ENCODE data around the gene EMID1.

EMID1 gene

DNA sequence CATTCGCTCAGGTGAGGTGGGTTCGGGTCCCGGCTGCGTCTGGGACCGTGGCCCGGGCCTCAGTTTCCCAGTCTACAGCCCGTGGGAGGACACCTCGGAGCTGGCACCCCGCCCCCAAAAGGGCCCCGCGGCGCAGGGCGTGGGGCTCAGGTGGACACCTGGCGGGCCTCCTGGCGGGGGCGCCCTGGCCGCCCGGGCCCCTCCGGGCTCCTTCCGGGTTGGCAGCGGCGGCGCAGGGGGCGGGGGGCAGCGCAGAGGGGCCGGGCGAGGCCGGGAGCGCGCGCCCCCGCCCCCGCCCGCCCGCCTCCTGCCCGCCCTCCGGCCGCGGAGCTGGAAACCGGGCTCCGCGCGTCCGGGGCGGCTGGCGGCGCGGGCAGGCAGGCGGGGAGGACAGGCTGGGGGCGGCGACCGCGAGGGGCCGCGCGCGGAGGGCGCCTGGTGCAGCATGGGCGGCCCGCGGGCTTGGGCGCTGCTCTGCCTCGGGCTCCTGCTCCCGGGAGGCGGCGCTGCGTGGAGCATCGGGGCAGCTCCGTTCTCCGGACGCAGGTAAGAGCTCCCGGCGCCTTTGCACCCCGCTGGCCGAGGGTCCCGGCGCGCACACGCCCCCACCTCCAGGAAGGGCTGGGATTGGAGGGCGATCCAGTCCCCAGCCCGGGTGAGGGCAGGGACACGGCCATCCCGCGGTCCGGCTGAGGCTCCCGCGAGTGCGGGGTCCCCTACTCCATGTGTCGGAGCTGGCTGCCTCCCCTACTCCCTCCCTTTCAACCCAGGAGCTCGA, at the start of gene EMID1:
EMID1 (plus strand) TSS at position 303 of the 778 bp plus-strand sequence; CDS start at position 446, 143 bp downstream.
- in situ Hi-C loops (cut with MboI; ENCODE audit: low sequenced_read_pairs) = no loop called here

DNA sequence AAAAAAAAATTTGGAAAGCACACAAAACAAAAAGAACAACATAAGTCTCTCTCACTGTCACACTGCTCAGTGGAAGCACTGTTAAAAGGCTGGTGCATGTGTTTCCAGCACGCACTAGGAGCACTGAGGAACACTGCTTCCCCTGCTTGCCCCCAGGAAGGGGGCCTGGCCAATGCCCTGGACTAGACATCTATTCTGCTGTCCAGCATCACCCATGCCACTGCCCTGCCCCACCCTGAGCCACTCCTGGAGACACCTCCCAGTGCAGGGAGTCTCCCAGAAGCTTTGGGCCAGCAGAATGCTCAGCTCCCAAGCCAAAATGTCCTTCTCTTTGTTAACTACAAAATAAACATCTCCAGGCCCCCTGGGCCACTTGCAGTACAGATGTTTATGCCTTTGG, 49.7 kb upstream of the EMID1 start:
- in situ Hi-C loops (cut with MboI; ENCODE audit: low sequenced_read_pairs) = no loop called here

DNA sequence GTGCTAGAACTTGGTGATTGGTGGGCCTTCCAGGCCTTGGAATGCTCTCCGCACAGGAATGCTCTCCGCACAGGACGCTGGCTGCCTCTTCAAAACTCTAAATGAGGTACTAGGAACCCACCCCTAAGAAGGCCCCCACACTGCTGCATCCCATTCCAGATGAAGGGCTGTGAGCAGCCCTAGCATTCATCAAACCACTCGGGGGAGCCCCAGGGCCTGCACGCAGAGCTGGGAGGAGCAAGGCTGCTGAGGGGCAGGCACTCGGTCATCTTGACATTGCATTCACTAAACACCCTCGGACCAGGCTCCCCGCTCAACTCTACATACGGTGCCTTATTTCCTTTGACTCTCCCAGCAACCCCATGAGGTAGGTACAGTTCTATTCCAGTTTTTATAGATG, 49.2 kb upstream of the EMID1 start:
- in situ Hi-C loops (cut with MboI; ENCODE audit: low sequenced_read_pairs) = no loop called here

DNA sequence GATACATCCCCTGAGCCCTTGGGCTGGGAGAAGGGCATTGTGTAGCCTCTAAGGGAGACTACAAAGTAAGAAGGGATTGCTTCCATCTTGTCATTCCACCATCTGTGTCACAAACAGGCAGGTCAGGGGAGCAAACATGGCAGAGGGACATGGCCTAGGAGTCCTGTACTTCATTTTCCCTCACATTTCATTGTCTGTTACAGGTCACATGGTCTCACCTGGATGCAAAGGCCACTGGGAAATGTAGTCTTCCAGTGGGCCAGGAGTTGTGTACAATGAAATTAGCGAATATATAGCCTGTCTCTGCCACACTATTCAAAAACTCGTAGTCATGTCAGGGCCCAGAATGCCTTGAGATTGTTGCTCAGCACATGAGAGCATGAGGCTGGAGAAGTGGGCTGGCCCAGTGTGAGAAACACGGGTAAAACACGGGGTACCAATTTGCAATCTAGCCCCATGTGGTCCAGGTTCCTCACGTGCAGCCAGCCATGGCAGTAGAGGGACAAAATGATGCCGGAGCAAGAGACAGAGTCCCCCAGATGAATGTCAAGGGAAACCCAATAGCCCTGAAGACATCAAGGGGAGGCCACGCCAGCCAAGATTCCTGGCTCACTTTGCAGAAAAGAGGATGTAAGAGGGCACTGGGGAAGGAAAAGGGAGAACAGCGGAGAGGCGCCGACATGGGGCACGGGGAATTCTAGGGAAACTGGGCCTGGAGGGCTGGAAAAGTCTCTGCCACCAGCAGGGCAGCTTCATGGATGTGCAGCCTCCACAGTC, 47.7 kb upstream of the EMID1 start:
- in situ Hi-C loops (cut with MboI; ENCODE audit: low sequenced_read_pairs) = no loop called here

DNA sequence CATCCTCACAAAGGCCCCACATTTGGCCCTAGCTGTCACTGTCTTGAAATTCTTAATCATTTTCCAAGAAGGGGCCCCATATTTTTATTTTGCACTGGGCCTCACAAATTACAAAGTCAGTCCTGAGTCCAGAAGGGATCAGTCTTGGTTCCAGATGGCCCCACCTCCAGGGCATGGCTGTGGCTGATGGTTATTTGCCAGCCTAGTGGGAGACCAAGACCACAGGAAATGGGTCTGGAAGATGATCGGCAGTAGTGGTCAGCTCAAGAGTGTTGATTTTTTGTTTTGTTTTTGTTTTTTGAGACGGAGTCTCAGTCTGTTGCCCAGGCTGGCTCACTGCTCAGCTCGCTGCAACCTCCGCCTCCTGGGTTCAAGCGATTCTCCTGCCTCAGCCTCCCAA, 47.1 kb upstream of the EMID1 start:
- in situ Hi-C loops (cut with MboI; ENCODE audit: low sequenced_read_pairs) = no loop called here

DNA sequence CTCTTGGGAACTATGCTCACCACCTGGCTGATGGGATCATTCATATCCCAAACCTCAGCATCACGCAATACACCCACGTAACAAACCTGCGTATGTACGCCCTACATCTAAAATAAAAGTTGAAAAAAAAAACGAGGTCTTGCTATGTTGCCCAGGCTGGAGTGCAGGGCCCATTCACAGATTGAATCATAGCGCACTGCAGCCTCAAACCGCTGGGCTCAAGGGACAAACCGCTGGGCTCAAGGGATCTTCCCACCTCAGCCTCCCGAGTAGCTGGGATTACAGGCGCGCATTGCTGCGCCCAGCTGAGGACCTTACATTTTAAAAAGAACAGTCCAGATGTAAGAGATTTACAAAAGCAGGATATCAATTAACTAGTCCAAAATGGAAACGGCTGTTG, 41.9 kb upstream of the EMID1 start:
- in situ Hi-C loops (cut with MboI; ENCODE audit: low sequenced_read_pairs) = no loop called here

DNA sequence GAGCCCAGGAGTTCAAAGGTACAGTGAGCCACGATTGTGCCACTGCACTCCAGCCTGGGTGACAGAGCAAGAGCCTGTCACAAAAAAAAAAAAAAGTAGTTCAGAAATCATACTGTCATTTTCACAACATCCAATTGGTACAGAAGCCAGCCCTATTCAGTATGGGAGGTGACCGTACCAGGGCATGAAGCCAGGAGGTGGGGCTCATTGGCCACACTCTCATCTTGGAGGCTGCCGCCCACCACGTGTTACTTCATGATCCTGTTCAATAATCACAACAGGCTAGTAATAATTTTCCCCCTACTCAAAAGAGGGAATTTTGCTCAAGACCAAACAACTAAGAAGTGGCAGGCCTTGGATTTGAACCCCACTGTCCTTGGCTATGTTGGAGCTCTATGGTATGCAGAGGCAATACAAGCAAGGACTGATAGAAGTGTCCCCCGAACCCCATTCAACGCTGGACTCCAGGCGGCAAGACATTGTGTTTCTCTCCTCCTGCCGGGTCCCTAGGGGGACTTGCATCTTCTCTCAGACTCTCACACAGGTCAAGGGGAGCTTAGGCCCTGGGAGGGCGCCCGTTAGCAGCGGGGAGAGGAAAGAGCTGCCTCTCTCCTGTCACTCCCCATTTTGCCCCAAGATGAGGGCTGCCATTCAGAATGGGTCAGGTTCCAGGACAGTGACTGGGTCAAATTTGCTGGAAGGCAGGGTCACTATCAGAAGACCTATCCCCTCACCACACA, 40.2 kb upstream of the EMID1 start:
- in situ Hi-C loops (cut with MboI; ENCODE audit: low sequenced_read_pairs) = no loop called here

DNA sequence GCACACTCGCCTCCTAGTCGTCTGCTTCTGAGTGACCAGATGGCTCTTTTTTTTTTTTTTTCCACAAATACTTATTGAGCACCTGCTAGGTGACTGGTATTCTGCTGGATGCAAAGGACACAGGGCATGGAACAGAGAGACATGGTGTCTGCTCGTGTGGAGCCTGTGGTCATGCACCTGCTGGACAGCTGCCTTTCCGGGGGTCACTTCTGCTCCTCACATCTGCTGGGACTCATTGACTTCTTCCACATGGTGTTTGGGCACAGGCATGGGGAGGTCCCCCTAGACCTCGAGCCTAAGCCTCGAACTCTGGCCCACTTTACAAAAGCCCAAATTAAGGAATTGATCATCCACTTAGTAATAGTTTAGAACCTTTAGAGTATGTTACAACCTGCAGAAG, 39.5 kb upstream of the EMID1 start:
- in situ Hi-C loops (cut with MboI; ENCODE audit: low sequenced_read_pairs) = no loop called here

DNA sequence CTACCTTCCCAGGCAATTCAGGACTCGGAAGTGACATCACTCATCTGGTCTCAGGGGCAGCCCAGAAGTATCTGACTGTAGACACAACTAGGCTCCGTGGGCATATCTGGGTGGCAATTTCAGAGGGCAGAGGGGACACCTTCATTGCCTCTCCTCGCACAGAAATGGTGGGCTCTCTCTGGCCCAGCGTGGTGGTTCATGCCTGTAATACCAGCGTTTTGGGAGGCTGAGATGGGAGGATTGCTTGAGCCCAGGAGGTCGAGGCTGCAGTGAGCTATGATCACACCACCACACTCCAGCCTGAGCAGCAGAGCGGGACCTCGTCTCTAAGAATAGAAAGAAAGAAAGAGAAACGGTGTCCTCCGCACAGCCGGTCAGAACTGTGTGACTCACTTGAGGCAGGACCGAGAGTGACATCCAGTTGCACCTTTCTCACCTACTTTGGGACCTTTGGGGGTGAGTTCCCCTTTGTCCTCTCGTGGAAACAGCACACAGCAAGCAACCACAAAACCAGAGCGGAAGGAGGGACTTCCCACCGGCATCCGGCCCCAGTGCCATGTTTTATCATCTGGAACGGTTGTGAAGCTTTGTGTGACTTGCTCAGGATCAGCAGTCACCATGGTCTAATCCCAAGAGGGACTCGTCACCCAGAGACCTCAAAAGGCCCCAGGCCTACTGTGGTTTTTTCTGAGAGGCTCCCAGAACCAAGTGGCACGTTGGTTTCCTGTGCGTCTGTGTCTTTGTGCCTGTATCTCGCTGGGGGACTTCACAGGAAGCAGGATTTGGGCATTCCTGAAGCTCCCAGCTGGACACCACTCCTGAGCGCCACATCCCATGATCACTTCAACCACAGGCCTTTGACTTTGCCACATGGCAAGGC, 38.4 kb upstream of the EMID1 start:
- in situ Hi-C loops (cut with MboI; ENCODE audit: low sequenced_read_pairs) = no loop called here

DNA sequence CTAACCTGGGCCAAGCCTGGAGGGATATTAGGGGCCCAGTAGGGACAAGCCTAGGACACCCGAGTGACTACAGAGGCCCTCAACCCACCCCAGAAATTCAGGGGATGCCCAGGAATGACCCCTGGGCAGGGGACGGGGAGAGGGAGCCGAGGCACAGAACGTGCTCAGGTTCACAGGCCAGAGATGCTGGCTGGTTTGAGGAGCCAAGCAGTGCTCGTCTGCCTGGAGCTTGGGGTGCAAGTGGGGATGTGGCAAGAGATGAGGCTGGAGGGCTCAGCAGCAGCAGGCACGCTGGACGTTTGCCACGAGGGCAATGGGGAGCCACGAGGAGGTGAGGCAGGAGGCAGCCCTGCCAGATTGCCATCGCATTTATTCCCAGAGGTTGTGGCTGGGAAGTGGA, 34.0 kb upstream of the EMID1 start:
- in situ Hi-C loops (cut with MboI; ENCODE audit: low sequenced_read_pairs) = no loop called here

DNA sequence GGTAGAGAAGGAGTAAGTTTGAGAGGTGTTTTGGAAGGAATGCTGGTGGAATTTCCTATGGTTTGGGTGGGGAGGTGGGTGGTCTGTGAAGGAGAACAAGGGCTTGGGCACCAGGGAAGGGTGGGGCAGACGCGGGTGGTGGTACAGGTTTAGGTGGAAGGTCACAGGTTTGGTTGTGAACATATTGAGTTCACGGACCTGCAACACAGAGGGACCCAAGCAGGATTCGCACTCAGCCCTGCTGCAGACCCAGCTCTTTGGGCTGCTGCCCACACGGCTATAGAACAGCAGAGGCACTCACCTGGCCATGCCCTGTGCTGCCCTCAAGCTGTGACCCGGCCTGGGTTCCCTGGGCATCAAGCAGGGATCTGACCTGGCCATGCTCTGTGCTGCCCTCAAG, 33.5 kb upstream of the EMID1 start:
- in situ Hi-C loops (cut with MboI; ENCODE audit: low sequenced_read_pairs) = no loop called here

DNA sequence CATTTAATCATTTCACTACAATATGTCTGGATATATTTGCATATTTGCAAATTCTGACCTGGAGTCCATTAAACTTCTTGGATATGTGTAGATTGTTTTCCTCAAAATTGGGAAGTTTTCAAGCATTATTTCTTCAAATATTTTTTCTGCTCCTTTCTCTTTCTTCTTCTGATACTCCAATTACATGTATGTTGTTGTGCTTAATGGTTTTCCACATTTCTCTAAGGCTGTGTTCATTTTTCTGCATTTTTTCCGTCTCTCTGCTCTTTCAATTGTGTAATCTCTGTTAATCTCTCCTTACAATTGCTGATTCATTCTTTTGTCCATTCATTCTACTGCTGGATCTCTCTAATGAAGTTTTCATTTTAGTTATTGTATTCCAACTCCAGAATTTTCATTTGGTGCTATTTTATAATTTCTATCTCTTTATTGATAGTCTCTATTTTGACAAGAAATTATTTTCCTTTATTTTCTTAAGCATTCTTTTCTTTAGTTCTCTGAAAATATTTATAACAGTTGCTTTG, 30.3 kb upstream of the EMID1 start:
- in situ Hi-C loops (cut with MboI; ENCODE audit: low sequenced_read_pairs) = no loop called here

DNA sequence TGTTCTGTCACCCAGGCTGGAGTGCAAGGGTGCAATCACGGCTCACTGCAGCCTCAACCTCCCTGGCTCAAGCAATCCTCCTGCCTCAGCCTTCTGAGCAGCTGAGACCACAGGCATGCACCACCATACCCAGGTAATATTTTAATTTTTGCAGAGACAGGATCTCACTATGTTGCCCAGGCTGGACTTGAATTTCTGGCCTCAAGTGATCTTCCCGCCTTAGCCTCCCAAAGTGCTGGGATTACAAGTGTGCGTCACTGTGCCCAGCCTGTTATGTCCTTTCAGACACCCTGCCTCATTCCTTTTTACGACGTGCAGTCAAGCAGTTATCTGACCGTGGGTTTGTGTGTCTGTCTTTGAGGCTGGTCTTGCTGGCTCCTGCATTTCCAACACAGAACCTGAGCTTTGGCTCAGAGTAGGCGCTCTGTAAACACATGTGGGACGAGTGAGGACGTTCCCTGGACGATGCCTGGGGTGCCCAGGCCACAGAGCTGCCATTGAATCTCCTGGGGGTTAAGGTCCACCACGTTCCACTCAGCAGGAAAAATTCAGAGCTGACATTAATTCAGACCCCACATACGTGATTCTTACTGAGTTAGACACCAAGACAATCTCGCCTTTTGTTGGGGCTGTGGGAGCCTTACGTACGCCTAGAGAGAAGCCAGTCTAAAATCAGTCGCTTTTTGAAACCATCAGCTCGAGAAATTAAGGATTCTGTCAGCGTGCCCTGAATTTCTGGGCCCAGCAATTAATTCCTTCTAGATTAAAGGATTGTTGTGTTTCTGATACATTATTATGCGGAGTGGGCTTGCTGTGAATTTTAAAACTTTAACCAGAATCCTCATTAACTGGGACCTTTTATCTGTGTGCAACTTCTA, 21.5 kb upstream of the EMID1 start:
- in situ Hi-C loops (cut with MboI; ENCODE audit: low sequenced_read_pairs) = no loop called here

DNA sequence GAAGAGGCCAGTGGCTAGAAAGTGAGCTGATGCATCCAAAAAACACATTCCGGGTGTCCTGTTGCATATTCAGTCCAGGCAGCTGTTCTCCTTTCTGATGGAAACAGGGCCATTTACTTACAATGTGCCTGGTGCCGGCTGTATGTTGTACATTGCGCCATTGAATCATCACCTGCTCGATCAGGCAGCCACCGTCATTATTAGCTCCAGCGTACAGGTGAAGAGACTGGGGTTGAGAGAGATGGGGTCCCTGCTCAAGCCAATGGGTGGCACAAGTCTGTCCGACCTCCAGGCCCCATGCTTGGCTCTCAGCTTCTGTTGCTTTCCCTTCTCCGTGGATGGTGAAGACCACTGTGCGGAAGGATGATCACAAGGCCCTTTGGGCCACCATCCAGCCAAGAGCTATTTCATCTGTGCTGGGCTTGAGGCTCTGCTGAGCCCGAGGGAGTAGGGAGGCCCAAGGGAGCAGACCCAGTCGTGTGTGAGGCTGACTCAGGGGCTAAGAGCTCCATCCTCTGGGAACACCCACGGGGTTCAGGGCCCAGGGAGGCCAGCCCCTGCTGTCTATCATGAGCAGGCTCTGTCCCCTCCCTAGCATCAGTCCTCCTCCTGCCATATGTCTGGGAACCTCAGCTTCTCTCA, 20.7 kb upstream of the EMID1 start:
- in situ Hi-C loops (cut with MboI; ENCODE audit: low sequenced_read_pairs) = no loop called here

DNA sequence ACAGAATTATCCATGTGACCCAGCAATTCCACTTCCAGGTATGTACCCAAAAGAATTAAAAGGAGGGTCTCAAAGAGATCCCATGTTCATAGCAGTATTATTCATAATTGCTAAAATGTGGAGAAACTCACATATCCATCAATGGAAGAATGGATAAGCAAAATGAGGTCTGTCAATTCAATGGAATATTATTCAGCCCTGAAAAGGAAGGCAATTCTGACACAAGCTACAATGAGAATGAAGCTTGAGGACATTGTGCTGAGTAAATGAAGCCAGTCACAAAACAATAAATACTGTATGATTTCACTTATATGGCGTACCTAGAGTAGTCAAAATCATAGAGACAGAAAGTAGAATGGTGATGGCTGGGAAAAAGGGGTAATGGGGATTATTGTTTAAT, 19.4 kb upstream of the EMID1 start:
- in situ Hi-C loops (cut with MboI; ENCODE audit: low sequenced_read_pairs) = no loop called here

DNA sequence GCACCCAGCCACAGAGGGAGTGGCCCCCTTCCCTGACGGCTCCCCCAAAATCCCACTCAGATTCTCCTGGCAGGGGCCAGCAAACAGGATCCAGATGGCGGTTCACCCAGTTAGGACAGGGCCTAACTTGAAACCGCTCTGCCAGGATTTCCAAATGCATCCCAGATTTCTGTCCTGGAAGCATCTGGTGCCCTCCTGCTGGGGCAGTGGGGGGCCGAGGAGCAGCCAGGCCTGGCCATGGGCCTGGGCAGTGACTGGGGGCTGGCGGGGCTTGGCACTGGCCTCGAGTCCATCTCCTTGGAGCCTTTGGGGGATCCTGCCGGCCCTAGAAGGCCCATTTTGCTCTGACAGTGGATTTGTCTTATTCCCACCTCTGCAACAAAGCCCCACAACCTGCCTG, 17.9 kb upstream of the EMID1 start:
- in situ Hi-C loops (cut with MboI; ENCODE audit: low sequenced_read_pairs) = no loop called here

DNA sequence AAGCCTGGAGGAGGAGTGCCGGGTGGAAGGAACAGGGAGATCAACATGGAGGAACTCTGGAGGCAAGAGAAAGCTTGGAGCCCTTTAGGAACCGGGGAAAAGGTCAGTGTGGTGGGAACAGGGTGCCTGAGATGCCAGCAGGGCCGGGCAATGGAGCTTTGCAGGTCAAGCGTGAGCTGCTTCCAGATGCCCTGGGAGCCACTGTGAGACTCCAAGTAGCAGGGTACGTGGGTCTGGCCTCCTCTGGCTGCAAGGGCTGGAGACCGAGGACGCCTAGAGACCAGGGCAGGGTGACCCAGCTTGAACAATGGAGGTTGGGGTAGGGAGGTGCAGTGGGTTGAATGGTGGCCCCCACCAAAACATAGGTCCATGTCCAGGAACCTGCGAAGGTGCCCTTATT, 15.6 kb upstream of the EMID1 start:
- in situ Hi-C loops (cut with MboI; ENCODE audit: low sequenced_read_pairs) = no loop called here

DNA sequence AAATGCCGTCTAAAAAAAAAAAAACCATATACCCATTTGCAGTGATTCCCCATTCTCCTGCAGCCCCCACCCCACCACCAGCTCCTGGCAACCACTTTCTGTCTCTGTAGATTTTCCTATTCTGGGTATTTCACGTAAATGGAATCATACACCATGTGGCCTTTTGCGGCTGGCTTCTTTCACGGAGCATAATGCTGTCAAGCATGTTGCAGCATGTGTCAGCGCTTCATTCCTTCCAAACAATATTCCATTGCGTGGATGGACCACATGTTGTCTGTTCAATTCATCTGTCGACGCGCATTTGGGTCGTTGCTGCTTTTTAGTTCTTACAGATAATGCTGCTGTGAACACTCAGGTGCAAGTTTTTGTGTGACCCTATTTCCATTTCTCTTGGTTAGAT, 14.8 kb upstream of the EMID1 start:
- in situ Hi-C loops (cut with MboI; ENCODE audit: low sequenced_read_pairs) = no loop called here

DNA sequence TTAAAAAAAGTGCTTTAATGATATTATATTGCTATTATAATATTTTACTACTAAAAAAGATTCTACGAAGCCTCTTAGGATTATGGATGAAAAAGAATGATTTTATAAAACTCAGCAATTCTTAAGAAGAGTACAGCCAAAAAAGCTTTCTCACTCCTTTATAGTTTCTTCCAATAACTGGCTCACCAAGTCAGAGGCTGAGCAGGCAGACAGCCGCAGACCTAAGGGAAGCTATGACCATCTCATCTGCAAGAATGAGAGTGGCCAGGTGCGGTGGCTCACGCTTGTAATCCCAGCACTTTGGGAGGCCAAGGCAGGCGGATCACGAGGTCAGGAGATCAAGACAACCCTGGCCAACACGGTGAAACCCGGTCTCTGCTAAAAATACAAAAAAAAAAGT, 12.7 kb upstream of the EMID1 start:
- in situ Hi-C loops (cut with MboI; ENCODE audit: low sequenced_read_pairs) = no loop called here
